ENCODE data around the gene PRSS22.

PRSS22 gene

DNA sequence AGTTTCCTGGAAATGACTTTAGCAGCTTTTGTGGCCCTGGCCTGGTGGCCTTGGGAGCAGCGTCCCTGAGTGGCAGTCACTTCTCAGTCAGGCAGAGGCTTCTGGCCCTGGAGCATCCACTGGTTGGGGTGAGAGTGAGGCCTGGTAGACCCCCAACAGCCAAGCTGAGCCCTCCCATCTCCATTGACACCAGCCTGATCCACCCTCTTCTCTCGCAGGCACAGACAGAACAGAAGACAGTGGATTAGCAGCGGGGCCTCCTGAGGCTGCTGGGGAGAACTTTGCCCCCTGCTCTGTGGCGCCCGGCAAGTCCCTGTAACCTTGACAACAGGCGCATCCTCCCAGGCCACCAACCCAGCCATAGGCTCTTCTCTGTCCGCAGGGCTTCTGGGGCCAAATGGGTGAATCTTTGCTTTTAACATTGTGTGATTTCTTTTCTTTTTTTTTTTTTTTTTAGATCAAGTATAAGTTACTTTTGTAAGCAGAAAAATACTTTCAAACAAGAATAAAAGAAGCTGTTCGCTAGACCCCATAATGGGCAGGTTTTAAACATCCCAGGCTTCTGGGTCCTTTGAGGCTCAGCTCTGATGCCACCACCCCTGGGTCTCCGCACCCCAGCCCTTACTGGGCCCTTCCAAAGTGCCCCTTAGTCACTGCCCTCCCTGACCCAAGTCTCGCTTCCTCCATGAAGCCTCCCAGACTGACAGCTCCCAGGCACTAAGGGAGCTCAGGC lies 41.0 kb upstream of the PRSS22 start:
- Histone ChIP-seq H3K9me3 (replicated peaks; ENCODE audit: insufficient read depth, low read length) (no peaks in the 10 kb centered on the region), H3K27me3 (replicated peaks; ENCODE audit: insufficient read depth, low read length) (no peaks in the 10 kb centered on the region), H3K9me2 (replicated peaks; ENCODE audit: insufficient read depth, low read length) (no peaks in the 10 kb centered on the region), H3F3A (ENCODE audit: insufficient read depth, low read length) (no peaks in the 10 kb centered on the region), H3K9ac (ENCODE audit: low read length) (no peak overlapping the region), H3K79me2 (ENCODE audit: low read length) (no peaks in the 10 kb centered on the region), H3K4me3 (ENCODE audit: low read length) (no peak overlapping the region), H3K4me2 (ENCODE audit: low read depth, low read length) (no peak overlapping the region), H3K36me3 (replicated peaks; ENCODE audit: insufficient read depth, low read length) (no peaks in the 10 kb centered on the region), H3K27ac (ENCODE audit: low read length) (no peak overlapping the region), H2AFZ (ENCODE audit: low read length) (no peak overlapping the region), H3K4me1 (ENCODE audit: low read length) (peaks cover 4% of the 10 kb centered on the region), H4K20me1 (ENCODE audit: insufficient read depth, low read length) (no peaks in the 10 kb centered on the region)
- TF ChIP-seq EZH2 (optimal IDR thresholded peaks at IDR 0.05; ENCODE audit: low read depth, low read length), result no peak
- TF ChIP-seq EZH2phosphoT487 (IDR thresholded peaks at IDR 0.05; ENCODE audit: low read length), result no peak
- TF ChIP-seq, protein P1, sequence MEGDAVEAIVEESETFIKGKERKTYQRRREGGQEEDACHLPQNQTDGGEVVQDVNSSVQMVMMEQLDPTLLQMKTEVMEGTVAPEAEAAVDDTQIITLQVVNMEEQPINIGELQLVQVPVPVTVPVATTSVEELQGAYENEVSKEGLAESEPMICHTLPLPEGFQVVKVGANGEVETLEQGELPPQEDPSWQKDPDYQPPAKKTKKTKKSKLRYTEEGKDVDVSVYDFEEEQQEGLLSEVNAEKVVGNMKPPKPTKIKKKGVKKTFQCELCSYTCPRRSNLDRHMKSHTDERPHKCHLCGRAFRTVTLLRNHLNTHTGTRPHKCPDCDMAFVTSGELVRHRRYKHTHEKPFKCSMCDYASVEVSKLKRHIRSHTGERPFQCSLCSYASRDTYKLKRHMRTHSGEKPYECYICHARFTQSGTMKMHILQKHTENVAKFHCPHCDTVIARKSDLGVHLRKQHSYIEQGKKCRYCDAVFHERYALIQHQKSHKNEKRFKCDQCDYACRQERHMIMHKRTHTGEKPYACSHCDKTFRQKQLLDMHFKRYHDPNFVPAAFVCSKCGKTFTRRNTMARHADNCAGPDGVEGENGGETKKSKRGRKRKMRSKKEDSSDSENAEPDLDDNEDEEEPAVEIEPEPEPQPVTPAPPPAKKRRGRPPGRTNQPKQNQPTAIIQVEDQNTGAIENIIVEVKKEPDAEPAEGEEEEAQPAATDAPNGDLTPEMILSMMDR (IDR thresholded peaks at IDR 0.05; ENCODE audit: low read length), result no peak
- no peak for DNase-seq

DNA sequence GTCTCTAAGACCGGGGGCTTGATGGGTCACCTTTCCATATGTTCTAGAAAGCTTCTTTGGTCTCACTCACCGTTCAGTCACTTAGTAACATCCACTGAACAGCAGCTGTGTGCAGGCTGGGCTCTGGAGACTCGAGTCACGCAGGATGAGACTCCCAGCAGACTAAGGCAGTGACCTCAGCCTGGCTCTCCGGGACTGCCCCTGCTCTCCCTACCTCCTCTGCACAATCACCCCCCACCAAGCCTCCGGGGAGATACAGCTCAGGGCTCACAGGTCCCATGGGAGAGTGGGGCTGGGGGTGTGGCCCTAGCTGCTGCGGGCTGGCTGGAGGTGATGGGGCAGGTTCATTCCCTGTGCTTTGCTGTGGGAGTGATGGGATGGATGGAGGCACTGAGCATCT lies 39.1 kb upstream of the PRSS22 start:
- Histone ChIP-seq H2AFZ (ENCODE audit: low read length) (no peak overlapping the region), H3K4me3 (ENCODE audit: low read length) (no peak overlapping the region), H3F3A (ENCODE audit: insufficient read depth, low read length) (no peaks in the 10 kb centered on the region), H3K27ac (ENCODE audit: low read length) (no peak overlapping the region), H3K79me2 (ENCODE audit: low read length) (no peaks in the 10 kb centered on the region), H3K9ac (ENCODE audit: low read length) (no peak overlapping the region), H4K20me1 (ENCODE audit: insufficient read depth, low read length) (no peaks in the 10 kb centered on the region), H3K4me2 (ENCODE audit: low read depth, low read length) (no peak overlapping the region), H3K9me2 (replicated peaks; ENCODE audit: insufficient read depth, low read length) (no peaks in the 10 kb centered on the region), H3K9me3 (replicated peaks; ENCODE audit: insufficient read depth, low read length) (no peaks in the 10 kb centered on the region), H3K36me3 (replicated peaks; ENCODE audit: insufficient read depth, low read length) (no peaks in the 10 kb centered on the region), H3K27me3 (replicated peaks; ENCODE audit: insufficient read depth, low read length) (no peaks in the 10 kb centered on the region), H3K4me1 (ENCODE audit: low read length) (no peaks in the 10 kb centered on the region)
- DNase-seq, result no peak
- no peak for TF ChIP-seq EZH2phosphoT487 (IDR thresholded peaks at IDR 0.05; ENCODE audit: low read length)
- TF ChIP-seq EZH2 (optimal IDR thresholded peaks at IDR 0.05; ENCODE audit: low read depth, low read length), result no peak
- TF ChIP-seq, protein P1 (IDR thresholded peaks at IDR 0.05; ENCODE audit: low read length), result no peak

DNA sequence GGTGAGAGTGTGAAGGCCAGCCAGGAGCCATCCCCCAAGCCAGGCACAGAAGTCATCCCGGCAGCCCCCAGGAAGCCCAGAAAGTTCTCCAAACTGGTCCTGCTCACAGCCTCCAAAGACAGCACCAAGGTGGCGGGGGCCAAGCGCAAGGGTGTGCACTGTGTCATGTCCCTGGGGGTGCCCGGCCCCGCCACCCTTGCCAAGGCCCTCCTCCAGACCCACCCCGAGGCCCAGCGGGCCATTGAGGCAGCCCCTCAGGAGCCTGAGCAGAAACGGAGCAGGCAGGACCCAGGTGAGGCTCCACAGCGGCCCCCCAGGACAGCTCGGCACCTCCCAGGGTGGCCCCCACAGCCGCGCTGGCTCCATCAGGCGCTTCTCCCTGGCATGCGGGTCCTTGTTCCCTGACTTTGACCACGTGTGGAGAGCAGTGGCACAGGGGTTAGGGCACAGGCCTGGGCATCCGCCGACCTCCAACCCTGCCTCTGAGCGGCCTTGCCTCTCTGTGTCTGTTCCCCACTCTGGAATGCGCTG lies 38.6 kb upstream of the PRSS22 start:
- H3K4me2 ChIP-seq (ENCODE audit: low read depth, low read length), result no peak overlapping the region
- no peak overlapping the region for H3K4me3 ChIP-seq (ENCODE audit: low read length)
- H3K9ac ChIP-seq (ENCODE audit: low read length), result no peak overlapping the region
- no peaks in the 10 kb centered on the region for H3K36me3 ChIP-seq (replicated peaks; ENCODE audit: insufficient read depth, low read length)
- H2AFZ ChIP-seq (ENCODE audit: low read length), result no peak overlapping the region
- H3K4me1 ChIP-seq (ENCODE audit: low read length), result no peaks in the 10 kb centered on the region
- no peaks in the 10 kb centered on the region for H3K27me3 ChIP-seq (replicated peaks; ENCODE audit: insufficient read depth, low read length)
- no peak overlapping the region for H3K27ac ChIP-seq (ENCODE audit: low read length)
- no peaks in the 10 kb centered on the region for H3K9me3 ChIP-seq (replicated peaks; ENCODE audit: insufficient read depth, low read length)
- TF ChIP-seq EZH2 (optimal IDR thresholded peaks at IDR 0.05; ENCODE audit: low read depth, low read length), result no peak
- no peak for TF ChIP-seq EZH2phosphoT487 (IDR thresholded peaks at IDR 0.05; ENCODE audit: low read length)
- TF ChIP-seq, protein P1 (IDR thresholded peaks at IDR 0.05; ENCODE audit: low read length), result no peak
- H4K20me1 ChIP-seq (ENCODE audit: insufficient read depth, low read length), result no peaks in the 10 kb centered on the region
- H3K79me2 ChIP-seq (ENCODE audit: low read length), result no peaks in the 10 kb centered on the region
- no peaks in the 10 kb centered on the region for H3F3A ChIP-seq (ENCODE audit: insufficient read depth, low read length)
- DNase-seq, result no peak
- no peaks in the 10 kb centered on the region for H3K9me2 ChIP-seq (replicated peaks; ENCODE audit: insufficient read depth, low read length)
